ENCODE data around the gene FGF14.

Gene FGF14

DNA sequence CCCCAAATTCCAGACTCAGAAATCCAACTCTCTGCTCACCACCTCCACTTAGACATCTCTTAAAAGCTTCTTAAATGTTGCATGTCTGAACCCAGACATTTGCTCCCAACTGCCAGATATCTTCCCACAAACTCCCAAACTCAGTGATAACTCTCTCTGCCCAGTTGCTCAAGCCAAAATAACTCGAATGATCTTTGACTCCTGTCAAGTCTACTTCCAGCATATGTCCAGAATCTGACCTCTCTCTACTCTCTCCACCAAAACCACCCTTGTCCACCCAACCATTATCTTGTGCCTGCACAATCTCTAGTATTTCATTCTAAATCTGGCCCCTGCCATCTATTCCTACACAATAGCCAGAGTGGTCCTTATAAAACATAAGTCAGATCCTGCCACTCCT lies 99.3 kb downstream of the FGF14 start:
- DNase-seq = no peak

DNA sequence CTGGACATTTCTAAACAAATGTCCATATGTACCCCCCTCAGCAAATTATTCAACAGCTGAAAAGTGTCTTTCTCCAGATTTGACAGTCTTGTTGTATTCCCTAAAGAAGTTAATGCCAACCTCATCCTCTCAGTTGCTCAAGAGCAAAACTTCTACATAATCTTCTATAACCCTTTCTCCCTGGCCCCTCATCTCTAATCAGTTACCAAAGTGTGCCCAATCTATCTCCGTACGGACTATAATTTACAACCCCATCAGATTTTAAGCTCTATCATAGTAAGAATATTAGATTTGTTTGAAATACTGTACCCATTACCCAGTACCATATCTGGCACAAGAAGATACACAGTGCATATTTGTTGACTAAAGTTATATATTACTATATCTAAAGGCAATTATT lies 101.5 kb downstream of the FGF14 start:
- no peak for DNase-seq

GRCh38 chr13:102299366-102299765 lies 102.5 kb downstream of the FGF14 start:
- DNase-seq = no peak

GRCh38 chr13:102298051-102298450 lies 103.8 kb downstream of the FGF14 start:
- no peak for DNase-seq

GRCh38 chr13:102295316-102296048 lies 106.4 kb downstream of the FGF14 start:
- no peak for DNase-seq

DNA sequence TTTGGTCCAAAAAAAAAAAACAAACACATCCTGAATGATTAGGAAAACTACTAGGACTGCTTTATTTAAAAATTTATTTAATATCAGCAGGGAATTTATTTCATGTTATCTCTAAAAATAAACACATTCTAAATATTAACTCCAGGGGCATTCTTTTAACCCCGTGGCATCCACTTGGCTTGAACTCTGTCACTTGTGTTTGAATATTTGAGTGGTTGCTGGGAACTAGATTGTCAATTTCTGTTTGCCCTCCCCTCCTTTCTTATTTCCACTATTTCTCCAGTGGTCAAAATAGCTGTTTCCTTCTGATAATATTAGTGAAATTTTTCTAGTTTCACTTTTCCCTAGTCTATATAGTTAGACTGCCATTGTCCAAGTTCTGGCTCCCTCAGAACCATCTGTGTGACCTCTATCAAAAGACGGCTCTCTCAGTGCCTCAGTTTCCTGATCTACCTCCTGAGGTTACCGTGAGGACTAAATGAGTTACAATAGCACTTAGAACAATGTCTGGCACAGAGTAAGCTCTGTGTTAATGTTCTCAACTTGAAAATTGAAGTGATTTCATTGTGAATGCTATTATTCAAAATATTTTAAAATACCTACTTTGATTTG lies 107.3 kb downstream of the FGF14 start:
- no peak for DNase-seq

- DNase-seq = no peak
Measured at GRCh38 chr13:102293723-102294122, 108.1 kb downstream of the FGF14 start.

DNA sequence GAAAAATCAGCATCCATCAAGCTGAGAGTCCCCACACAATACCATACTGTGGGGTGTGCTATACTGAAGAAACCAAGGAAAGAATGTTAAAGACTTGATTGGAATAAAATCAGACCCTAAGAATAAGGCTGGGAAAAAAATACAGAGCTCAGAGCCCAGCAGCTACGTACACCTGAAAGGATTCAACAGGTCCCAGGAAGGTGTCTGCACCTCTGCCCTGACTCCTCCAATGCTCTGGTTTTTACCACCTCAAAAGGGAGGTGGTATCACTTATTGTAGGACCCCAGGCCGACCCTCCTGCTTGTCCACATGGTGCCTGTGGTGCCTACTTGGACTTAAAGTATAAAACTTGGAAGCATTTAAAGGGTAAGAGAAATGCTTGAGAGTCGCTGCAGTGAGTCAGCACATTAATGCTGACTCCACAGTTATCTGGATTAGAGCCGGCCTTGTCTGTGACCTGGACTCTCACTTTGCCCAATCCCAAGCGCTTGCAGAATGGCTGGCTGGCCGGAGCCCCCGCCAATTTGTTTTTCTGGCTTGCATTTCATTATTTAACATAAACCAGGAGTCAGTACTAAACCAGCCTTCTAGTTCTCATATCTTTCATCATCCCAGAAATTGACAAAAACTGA lies 110.1 kb downstream of the FGF14 start:
- DNase-seq = no peak

DNA sequence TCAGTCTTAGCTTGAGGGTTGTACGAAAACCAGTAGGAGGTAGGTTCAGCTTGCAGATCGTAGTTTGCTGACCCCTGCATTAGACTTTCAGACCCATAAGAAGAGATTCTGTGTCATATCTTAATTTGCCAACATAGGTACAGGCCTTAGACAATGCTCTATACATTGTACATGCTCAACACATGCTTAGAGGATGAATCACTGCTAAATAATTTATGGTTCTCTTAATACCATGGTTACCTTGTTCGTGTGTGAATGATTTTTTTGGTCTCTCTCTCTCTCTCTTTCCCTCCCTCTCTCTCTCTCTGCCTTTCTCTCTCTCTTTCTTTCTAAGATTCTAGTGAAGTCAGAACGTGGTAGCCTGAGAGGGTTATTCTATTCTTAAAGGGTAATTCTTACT lies 112.2 kb downstream of the FGF14 start:
- no peak for DNase-seq

DNA sequence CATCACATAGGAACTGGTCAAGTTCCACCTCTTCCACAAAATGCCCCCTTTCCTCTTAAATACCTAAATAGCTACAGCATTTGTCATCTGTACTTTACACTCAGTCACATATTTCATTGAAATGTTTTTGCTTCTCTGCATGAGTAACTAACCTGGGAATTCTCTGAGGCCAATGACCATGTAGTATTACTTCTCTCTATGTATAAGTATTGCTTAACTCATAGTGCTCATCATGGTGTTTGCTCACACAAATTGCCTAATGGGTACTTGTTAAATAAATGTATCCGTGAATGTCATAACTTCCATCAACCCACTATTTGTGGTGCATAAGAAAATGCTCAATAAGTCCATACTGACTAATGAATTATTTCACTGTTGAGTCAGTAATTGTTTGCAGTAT lies 115.5 kb downstream of the FGF14 start:
- no peak for DNase-seq

- DNase-seq = no peak
Measured at GRCh38 chr13:102280366-102280765, 121.5 kb downstream of the FGF14 start.

DNA sequence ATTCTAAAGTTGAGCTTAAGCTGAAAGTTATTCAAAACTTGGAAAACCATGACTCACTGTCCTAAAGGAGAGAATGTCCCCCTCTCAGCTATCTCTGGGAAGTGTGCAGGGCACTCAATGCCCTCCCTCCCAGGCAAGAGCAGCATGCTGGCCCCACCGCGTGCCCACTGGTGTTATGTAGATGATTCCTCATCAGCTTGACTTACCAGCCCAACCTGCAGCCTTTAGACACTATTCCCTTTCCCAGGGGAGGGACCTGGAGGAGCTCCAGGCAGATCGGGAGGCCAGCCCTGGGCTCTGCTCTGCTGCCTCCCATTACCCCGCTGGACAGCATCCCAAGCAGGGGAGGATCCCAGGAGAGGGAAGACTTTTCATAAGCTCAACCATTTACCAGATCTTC lies 124.6 kb downstream of the FGF14 start:
- no peak for DNase-seq

DNA sequence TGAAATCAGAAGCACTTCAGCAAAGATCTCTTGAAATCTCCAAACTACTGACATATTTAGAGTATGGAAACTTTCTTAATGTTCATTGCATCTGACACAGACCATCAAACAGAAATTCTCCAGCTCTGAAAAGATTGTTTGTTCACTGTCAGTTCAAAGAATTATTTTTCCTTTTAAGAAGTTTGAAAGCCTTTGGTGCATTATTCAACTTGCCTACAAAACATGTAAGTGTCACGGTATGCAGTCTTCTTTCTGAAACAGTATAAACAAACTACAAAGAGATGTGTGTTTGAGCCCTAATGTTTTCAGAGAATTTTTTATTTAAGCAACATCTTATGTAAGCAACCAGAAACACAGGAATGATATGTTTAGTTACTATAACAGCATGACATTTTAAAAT lies 125.4 kb downstream of the FGF14 start:
- DNase-seq = no peak

DNA sequence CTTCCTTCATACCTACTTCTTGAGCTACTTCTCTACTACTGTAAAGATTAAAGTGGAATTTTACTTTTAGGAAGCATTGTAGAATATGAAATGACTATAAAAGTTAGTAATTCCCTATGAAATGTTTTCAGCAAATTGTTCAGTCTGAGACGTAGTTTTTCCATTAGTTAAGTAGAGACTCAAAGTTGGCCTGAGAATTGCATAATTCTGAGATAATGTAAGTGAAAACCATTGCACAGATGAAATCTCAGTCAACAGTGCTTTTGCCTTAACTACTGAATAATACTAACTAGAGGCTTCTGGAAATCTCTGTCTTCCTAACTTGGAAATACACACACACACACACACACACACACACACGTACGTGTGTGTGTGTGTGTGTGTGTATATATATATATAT lies 125.9 kb downstream of the FGF14 start:
- no peak for DNase-seq

GRCh38 chr13:102273111-102273510 lies 128.7 kb downstream of the FGF14 start:
- no peak for DNase-seq

DNA sequence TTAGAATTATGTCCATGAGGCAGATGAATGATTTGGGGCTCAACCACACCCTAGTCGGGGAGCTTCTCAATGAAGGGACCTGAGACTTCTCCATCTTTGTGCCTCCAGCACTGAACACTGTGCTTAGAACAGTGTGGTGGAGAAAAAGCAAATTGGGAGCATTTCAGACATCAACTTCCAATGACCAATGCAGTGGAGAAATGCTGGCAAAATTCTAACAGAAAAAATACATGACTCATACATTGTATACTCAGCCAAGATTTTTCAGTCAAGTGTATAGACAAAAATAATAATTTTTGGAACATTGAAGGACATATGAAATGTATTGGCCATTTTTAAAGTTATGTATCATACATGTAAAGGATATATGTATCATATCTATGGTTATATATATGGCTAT lies 134.7 kb downstream of the FGF14 start:
- DNase-seq = no peak

- no peak for DNase-seq
Measured at GRCh38 chr13:102261809-102262208, 140.0 kb downstream of the FGF14 start.

DNA sequence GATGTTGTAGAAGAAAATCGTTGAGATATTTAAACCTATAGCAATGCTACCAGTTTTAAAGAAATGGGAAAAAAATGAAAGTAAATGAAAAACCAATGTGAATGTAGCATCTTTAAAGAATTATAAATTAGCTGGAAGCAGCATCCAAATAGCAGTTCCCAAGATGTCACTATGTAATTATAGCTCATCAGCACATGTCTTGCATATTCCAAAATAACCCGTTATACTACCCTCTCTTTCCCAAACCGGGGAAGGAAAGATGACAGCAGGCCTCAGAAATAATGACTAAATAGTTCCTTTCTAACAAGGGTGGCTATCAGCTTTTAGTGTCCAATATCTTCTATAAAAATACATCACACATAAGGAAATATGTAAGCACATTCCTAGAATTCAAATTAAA lies 140.5 kb downstream of the FGF14 start:
- no peak for DNase-seq

GRCh38 chr13:102260256-102260655 lies 141.6 kb downstream of the FGF14 start:
- no peak for DNase-seq

GRCh38 chr13:102255409-102255808 lies 146.4 kb downstream of the FGF14 start:
- DNase-seq = no peak

DNA sequence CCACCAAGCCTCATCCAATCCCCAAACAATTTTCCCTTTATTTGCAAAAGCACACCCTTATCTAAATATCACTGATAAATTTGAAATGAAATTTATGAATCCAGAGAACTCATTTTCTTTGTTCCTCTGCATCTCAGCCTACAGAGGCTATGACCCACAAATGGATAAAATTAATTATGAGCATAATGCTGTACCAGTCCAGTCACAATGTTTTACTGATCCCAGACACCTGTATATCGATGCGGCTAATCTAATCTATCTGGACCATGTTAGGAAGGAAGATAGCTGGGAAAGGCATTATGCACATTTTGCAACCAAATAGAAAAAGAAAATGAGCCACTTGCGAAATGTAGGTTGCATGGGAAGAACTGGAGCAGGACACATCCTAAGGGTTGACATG lies 150.0 kb downstream of the FGF14 start:
- DNase-seq = no peak

DNA sequence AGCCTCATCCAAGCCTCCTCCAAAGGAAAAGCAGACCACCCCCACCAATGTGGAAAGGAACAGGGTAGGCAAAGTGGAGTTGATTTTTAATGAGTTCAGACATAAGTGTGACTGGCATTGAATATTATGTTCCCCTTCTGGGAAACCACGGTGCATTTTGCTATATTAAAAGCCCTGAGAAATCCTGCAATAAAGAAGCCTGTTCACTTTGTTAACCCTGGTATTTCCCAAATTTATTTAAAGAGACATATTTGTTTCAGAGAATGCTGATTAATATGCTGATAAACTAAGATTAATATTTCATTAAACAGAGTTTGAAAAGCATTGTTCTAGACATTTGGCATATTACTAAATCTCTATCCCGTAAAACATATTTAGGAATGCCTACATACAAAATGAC lies 151.4 kb downstream of the FGF14 start:
- DNase-seq = no peak

DNA sequence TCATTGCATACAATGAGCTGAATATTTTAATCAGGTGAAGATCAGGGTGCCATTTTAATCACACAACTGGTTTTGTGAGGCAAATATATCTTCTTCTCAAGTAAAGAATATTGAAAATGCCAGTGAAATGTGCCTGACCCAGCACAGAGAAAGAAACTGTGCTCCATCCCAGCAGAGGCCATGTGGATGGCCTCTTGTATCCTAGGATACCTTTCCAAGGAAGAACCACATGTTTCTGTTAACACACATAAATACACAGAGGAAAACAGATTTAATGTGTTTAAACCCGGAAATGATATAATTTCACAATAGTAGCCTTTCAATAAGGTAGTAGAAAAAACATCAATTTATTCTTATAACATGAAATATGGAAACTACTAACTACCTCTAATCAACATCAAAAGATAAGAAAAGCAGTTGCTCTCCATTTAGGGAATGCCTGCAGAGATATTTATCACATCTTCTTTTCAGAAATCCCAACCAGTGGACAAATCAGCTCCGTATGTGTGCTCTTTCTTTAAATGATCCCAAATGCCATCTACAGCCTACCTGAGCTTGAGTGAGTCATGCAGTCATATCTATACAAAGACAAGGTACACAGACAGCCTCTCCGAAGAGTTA lies 157.1 kb downstream of the FGF14 start:
- DNase-seq = no peak

GRCh38 chr13:102240110-102240509 lies 161.7 kb downstream of the FGF14 start:
- no peak for DNase-seq

Measured in CD4-positive, alpha-beta T cell treated with Interleukin-12 subunit alpha and Interleukin-12 subunit beta, for 1 hour (primary cell).